Osteoblast (primary cell): Measurements from ENCODE around the gene RANBP17. TPM values are rescaled to one million over a fixed set of nuclear protein-coding genes. Genes with fewer than 3 reads are reported as not detected.

Experiments
- DNase-seq: peaks from one replicate; pipeline ENCODE4 v3.0.0; 2011; ENCODE audit warnings: low spot score, mixed read lengths; ENCODE audit not compliant: insufficient read length; ENCODE audit errors: missing footprints
- H2AFZ ChIP-seq: 2 replicates; pipeline ENCODE4 v1.6.0; 2011; ENCODE audit warnings: mild to moderate bottlenecking, low read length
- H3K27ac ChIP-seq: 2 replicates; pipeline ENCODE4 v1.5.1; 2011; ENCODE audit warnings: mild to moderate bottlenecking, low read depth, low read length, moderate library complexity
- H3K27me3 ChIP-seq: 2 replicates; pipeline ENCODE4 v1.6.0; 2012; ENCODE audit warnings: mild to moderate bottlenecking, control low read depth, inconsistent platforms, low read length, moderate library complexity; ENCODE audit not compliant: insufficient read depth
- H3K36me3 ChIP-seq: 2 replicates; pipeline ENCODE4 v1.5.1; 2011; ENCODE audit warnings: mild to moderate bottlenecking, low read length, control low read depth, moderate library complexity; ENCODE audit not compliant: insufficient read depth
- H3K4me1 ChIP-seq: 2 replicates; pipeline ENCODE4 v1.5.1; 2011; ENCODE audit warnings: mild to moderate bottlenecking, low read length, control low read depth, moderate library complexity; ENCODE audit not compliant: insufficient read depth
- H3K4me2 ChIP-seq: 2 replicates; pipeline ENCODE4 v1.6.0; 2011; ENCODE audit warnings: mild to moderate bottlenecking, low read length; ENCODE audit not compliant: insufficient read depth
- H3K4me3 ChIP-seq: fragments of 200-600 bp; sonication (generic); 3 replicates; pipeline ENCODE4 v1.5.1; 2012; ENCODE audit warnings: mild to moderate bottlenecking, low read length, inconsistent platforms; ENCODE audit not compliant: insufficient read depth
- H3K79me2 ChIP-seq: 2 replicates; pipeline ENCODE4 v1.6.0; 2012; ENCODE audit warnings: mild to moderate bottlenecking, low read length, control low read depth, inconsistent platforms; ENCODE audit not compliant: insufficient read depth
- H3K9me3 ChIP-seq: 2 replicates; pipeline ENCODE4 v1.5.1; 2011; ENCODE audit warnings: low read depth, low read length, control low read depth
- H4K20me1 ChIP-seq: 2 replicates; pipeline ENCODE4 v1.6.0; 2012; ENCODE audit warnings: mild to moderate bottlenecking, low read length, control low read depth; ENCODE audit not compliant: insufficient read depth
- total RNA-seq: library from RNA; depleted of rRNA; stranded (reverse); fragments of >200 nt; gene quantifications from 2 replicates; pipeline ENCODE4 v1.2.3, GENCODE V29; 2012
- TF ChIP-seq, protein P1 (sequence below): IDR thresholded peaks from 2 replicates; pipeline ENCODE4 v1.5.1; 2011; ENCODE audit warnings: mild to moderate bottlenecking, low read depth, low read length, moderate library complexity; ENCODE audit errors: extremely low read depth

RANBP17 gene
- total RNA-seq, 1 donor: 4.0 TPM

DNA sequence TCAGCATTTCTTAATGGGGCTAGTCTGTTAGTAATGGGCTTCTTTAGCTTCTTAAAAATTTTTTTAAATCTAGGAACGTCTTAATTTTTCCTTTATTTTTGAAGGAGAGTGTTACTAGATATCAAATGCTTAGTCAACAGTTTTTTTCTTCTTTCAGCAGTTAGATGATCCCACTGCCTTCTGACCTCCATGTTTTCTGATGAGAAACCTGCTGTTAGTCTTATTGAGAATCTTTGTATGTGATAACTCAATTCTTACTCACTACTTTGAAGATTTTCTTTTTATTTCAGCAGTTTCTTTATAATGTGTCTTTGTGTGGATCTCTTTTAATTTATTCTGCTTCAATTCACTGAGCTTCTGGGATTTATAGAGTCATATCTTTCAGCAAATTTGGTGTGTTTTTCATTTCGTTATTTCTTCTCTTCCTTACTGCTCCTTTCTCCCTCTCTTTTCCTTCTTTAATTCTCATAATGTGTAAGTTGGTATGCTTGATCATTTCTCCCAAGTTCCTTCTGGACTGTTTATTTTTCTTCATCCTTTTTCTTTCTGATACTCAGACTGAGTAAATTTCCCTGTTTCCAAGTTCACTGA lies 205.8 kb downstream of the RANBP17 start:
- H3K4me2 ChIP-seq: no peak overlapping the region
- H3K9me3 ChIP-seq: no peaks in the 10 kb centered on the region
- H3K27me3 ChIP-seq: no peaks in the 10 kb centered on the region
- TF ChIP-seq, protein P1, sequence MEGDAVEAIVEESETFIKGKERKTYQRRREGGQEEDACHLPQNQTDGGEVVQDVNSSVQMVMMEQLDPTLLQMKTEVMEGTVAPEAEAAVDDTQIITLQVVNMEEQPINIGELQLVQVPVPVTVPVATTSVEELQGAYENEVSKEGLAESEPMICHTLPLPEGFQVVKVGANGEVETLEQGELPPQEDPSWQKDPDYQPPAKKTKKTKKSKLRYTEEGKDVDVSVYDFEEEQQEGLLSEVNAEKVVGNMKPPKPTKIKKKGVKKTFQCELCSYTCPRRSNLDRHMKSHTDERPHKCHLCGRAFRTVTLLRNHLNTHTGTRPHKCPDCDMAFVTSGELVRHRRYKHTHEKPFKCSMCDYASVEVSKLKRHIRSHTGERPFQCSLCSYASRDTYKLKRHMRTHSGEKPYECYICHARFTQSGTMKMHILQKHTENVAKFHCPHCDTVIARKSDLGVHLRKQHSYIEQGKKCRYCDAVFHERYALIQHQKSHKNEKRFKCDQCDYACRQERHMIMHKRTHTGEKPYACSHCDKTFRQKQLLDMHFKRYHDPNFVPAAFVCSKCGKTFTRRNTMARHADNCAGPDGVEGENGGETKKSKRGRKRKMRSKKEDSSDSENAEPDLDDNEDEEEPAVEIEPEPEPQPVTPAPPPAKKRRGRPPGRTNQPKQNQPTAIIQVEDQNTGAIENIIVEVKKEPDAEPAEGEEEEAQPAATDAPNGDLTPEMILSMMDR: no peak
- no peaks in the 10 kb centered on the region for H3K79me2 ChIP-seq
- H4K20me1 ChIP-seq: no peaks in the 10 kb centered on the region
- H3K4me1 ChIP-seq: no peaks in the 10 kb centered on the region
- no peak for DNase-seq
- no peak overlapping the region for H3K27ac ChIP-seq
- no peak overlapping the region for H2AFZ ChIP-seq
- no peak overlapping the region for H3K4me3 ChIP-seq
- no peaks in the 10 kb centered on the region for H3K36me3 ChIP-seq

DNA sequence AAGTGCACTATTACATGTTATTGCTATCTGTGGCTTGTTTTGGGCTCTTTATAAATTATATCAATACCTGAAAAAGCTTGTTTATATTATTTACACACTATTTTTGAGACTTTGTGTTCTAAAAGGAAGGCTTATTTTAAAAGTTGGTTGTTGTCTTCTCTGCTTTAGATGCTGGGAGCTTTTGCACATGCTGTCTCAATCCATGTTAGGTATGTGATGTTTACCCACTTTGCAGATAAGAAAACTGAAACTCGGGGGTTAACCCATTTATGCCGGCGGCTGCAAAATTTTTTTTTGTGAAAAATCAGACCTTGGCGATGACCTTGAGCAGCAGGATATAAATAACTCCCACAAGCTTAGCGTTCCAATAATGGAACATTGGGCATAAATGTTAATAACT lies 212.9 kb downstream of the RANBP17 start:
- no peaks in the 10 kb centered on the region for H3K27me3 ChIP-seq
- H3K79me2 ChIP-seq: no peaks in the 10 kb centered on the region
- no peaks in the 10 kb centered on the region for H4K20me1 ChIP-seq
- no peak overlapping the region for H2AFZ ChIP-seq
- H3K36me3 ChIP-seq: no peaks in the 10 kb centered on the region
- no peaks in the 10 kb centered on the region for H3K4me1 ChIP-seq
- peaks cover 4% of the 10 kb centered on the region for H3K9me3 ChIP-seq
- no peak overlapping the region for H3K27ac ChIP-seq
- no peak overlapping the region for H3K4me2 ChIP-seq
- TF ChIP-seq, protein P1: no peak
- no peak for DNase-seq
- H3K4me3 ChIP-seq: no peak overlapping the region

DNA sequence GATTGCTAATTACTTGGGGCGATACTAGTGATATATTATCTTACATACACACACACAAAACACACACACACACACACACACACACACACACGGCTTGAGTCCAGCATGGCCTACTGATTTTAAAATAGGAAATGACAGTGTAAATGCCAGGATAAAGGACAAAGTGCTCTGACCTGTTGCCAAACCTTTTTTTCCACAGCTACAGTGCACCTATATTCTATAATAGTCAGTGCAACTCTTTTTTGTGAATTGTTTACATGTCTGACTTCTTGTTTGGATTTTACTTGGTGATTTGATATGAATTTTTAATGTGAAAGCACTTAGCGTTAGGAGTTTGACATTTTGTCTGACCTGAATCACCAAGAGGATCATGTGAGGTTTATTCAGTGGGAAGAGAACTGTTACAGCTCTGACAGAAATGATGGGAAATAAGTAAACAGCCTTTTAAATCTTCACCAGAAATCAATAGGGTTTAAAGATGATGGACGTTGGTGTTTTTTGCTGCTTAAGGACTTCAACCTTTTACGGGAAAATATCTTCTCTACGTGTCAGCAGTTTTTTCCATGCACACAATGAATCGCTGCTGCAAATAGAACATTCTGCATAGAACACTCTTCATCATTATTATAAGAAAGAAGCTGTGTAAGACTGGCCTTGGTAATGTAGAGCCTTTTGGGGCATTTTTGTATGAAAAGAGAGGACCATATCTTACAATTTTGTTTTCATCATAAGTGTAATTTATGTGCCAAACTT lies 218.5 kb downstream of the RANBP17 start:
- Histone ChIP-seq H3K4me2 (no peak overlapping the region), H3K27ac (no peak overlapping the region), H2AFZ (no peak overlapping the region), H3K4me3 (no peak overlapping the region), H3K4me1 (no peaks in the 10 kb centered on the region), H4K20me1 (no peaks in the 10 kb centered on the region), H3K36me3 (no peaks in the 10 kb centered on the region), H3K27me3 (no peaks in the 10 kb centered on the region), H3K9me3 (peaks cover 4% of the 10 kb centered on the region), H3K79me2 (no peaks in the 10 kb centered on the region)
- DNase-seq: no peak
- TF ChIP-seq, protein P1: no peak

DNA sequence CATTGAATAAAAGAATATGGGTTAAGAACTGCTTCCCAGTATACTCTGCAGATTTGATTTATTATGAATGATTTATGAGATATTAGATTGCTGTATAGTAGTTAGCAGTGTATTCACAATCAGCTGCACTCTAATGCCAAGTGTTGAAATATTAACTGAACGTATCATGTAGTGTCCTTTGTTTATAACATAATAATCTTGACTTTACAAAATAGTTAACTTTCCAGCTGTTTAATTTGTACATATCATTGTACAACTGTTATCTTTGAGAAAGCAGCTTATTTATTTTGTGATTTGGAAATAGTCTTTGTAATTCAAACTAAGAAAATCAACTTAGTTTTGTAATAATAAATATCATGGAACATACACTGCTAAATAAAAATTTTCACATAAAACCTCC lies 219.5 kb downstream of the RANBP17 start:
- Histone ChIP-seq H3K79me2 (no peaks in the 10 kb centered on the region), H4K20me1 (no peaks in the 10 kb centered on the region), H2AFZ (no peak overlapping the region), H3K36me3 (no peaks in the 10 kb centered on the region), H3K27ac (no peak overlapping the region), H3K27me3 (no peaks in the 10 kb centered on the region), H3K9me3 (peaks cover 4% of the 10 kb centered on the region), H3K4me3 (no peak overlapping the region), H3K4me1 (no peaks in the 10 kb centered on the region), H3K4me2 (no peak overlapping the region)
- DNase-seq: no peak
- TF ChIP-seq, protein P1: no peak
